PFSK-1 (cell line): ENCODE data around the gene THRB.

ENCODE experiments used
- FOXP2 ChIP-seq: optimal IDR thresholded peaks from 2 replicates; pipeline ENCODE3; 2011; ENCODE audit warnings: borderline replicate concordance, control low read depth, inconsistent platforms; ENCODE audit not compliant: insufficient read depth; ENCODE audit errors: extremely low read length, extremely low read depth
- POLR2AphosphoS5 ChIP-seq: IDR thresholded peaks from 2 replicates; pipeline ENCODE4 v1.6.1; 2012; ENCODE audit warnings: low read depth, mild to moderate bottlenecking, control low read depth, low read length, moderate library complexity
- SIN3A ChIP-seq: IDR thresholded peaks from 2 replicates; pipeline ENCODE4 v1.6.1; 2012; ENCODE audit warnings: mild to moderate bottlenecking, low read length, moderate library complexity, borderline replicate concordance; ENCODE audit not compliant: insufficient read depth
- TAF1 ChIP-seq: IDR thresholded peaks from 2 replicates; pipeline ENCODE4 v1.6.1; 2012; ENCODE audit warnings: low read length, control low read depth, borderline replicate concordance; ENCODE audit not compliant: insufficient read depth
- TF ChIP-seq, protein P1 (sequence below), 2 experiments: IDR thresholded peaks; 2 replicates each; pipeline versions ENCODE4 v1.6.1 to v1.8.0; 2011 to 2012; ENCODE audit warnings: low read depth in 2 of 2, low read length in 2 of 2, control low read depth in 1 of 2, inconsistent platforms in 1 of 2, mild to moderate bottlenecking in 1 of 2, moderate library complexity in 1 of 2; ENCODE audit not compliant: insufficient read depth in 1 of 2

The THRB gene

DNA sequence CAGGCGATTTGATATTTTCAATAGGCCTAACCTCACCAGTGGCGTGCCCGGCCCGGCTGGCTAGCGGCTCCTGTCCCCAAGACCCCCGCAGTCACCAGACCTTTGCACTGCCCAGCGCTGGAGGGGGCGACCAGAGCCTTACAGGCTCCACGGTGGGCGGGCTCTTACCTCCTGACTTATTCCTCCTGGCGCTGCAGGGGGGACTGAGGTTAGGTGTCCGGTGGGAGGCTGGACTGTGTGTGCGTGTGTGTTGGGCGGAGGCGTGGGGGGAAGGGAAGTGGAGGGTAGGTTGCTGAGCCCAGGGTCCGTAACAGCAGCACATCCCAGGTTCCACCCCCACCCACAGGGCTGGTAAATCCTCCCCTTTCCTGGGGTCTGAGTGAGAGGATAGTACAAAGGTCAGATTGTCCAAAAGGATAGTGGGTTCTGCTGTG is 27.5 kb upstream of the THRB start:
- TF ChIP-seq, protein P1, sequence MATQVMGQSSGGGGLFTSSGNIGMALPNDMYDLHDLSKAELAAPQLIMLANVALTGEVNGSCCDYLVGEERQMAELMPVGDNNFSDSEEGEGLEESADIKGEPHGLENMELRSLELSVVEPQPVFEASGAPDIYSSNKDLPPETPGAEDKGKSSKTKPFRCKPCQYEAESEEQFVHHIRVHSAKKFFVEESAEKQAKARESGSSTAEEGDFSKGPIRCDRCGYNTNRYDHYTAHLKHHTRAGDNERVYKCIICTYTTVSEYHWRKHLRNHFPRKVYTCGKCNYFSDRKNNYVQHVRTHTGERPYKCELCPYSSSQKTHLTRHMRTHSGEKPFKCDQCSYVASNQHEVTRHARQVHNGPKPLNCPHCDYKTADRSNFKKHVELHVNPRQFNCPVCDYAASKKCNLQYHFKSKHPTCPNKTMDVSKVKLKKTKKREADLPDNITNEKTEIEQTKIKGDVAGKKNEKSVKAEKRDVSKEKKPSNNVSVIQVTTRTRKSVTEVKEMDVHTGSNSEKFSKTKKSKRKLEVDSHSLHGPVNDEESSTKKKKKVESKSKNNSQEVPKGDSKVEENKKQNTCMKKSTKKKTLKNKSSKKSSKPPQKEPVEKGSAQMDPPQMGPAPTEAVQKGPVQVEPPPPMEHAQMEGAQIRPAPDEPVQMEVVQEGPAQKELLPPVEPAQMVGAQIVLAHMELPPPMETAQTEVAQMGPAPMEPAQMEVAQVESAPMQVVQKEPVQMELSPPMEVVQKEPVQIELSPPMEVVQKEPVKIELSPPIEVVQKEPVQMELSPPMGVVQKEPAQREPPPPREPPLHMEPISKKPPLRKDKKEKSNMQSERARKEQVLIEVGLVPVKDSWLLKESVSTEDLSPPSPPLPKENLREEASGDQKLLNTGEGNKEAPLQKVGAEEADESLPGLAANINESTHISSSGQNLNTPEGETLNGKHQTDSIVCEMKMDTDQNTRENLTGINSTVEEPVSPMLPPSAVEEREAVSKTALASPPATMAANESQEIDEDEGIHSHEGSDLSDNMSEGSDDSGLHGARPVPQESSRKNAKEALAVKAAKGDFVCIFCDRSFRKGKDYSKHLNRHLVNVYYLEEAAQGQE (IDR thresholded peaks at IDR 0.05; ENCODE audit: insufficient read depth in 1 of 2, low read depth in 2 of 2, low read length in 2 of 2), result no peak
- no peak for TF ChIP-seq SIN3A
- no peak for TF ChIP-seq FOXP2
- no peak for TF ChIP-seq POLR2AphosphoS5
- no peak for TF ChIP-seq TAF1

- no peak for TF ChIP-seq POLR2AphosphoS5
- TF ChIP-seq, protein P1 (IDR thresholded peaks at IDR 0.05; ENCODE audit: insufficient read depth in 1 of 2, low read depth in 2 of 2, low read length in 2 of 2), result no peak
- TF ChIP-seq SIN3A, result no peak
- TF ChIP-seq TAF1, result no peak
- TF ChIP-seq FOXP2, result no peak
Measured at GRCh38 chr3:24521420-24522145, 26.9 kb upstream of the THRB start.

DNA sequence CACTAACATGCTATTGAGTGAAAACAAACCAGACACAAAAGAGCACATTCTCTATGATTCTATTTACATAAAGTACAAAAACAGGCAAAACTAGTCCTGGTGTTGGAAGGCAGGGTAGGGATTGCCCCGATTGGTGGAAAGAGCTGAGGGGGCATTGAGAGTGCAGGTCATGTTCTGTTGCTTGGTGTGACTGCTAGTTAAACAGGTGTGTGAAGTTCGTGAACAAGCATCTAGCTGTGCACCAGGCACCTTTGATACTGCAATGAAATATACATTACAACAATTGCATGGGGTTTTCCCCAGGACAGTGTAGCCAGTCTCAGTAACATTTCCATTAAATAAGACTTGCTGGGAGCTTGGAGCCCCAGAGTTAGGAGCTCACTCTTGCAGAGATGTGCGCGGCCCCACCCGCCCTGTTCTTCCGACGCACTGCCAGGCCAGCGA is 26.3 kb upstream of the THRB start:
- TF ChIP-seq TAF1 (no peak), POLR2AphosphoS5 (no peak), FOXP2 (no peak), SIN3A (no peak)
- TF ChIP-seq, protein P1 (IDR thresholded peaks at IDR 0.05; ENCODE audit: insufficient read depth in 1 of 2, low read depth in 2 of 2, low read length in 2 of 2), result no peak

DNA sequence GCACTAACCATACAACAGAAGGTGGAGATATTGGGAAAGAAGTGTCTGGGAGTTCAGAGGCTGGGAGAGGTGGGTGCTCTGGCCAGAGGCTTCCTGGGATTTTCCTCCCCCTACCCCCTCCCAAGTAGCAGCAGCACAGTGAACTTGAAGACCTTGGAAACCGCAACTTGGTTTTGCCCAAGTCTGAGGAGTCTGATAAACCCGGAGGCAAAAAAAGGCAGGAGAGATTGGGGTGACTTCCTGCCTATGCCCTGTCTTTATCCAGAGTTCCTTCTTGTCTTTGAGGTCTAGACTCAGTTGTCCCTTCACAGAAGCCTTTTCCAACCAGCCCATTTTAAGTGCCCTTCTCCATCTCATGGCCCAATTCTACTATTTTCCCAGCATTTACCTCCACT is 25.4 kb upstream of the THRB start:
- TF ChIP-seq POLR2AphosphoS5 (no peak), TAF1 (no peak), SIN3A (no peak), FOXP2 (no peak)
- TF ChIP-seq, protein P1 (IDR thresholded peaks at IDR 0.05; ENCODE audit: insufficient read depth in 1 of 2, low read depth in 2 of 2, low read length in 2 of 2), result no peak
